Activated CD8-positive, alpha-beta memory T cell treated with anti-CD3 and anti-CD28 coated beads, Interleukin-2, amount 10 ng/mL, durations not matched to agents 7 days and 5 days (primary cell): ENCODE data around the gene MYL5. TPM values are rescaled to one million over a fixed set of nuclear protein-coding genes. Genes with fewer than 3 reads are reported as not detected.
A peak's percentile ranks its signal among the peaks of the same experiment; 100 is the strongest.

ENCODE experiments used
- ATAC-seq: fragments of 150-1000 bp; cut with Tn5 transposase; one replicate; pipeline ENCODE4 v1.10.0; 2021; ENCODE audit warnings: moderate library complexity
- CTCF ChIA-PET: fragments of 350-600 bp; sonication (Branson Sonifier 250); formaldehyde crosslinking; loops from one replicate; lab custom pipeline; 2021; ENCODE audit warnings: antibody characterized with exemption; lab: Charles Lee
- DNase-seq: peaks from one replicate; pipeline ENCODE4 v3.0.0-alpha.2; 2020
- H3K27ac Mint-ChIP-seq: one replicate; pipeline ENCODE4 v1.8.0; 2021; ENCODE audit warnings: mild to moderate bottlenecking, mixed read lengths
- H3K27me3 Mint-ChIP-seq: one replicate; pipeline ENCODE4 v1.8.0; 2021; ENCODE audit warnings: mixed read lengths
- H3K36me3 Mint-ChIP-seq: one replicate; pipeline ENCODE4 v1.8.0; 2021; ENCODE audit warnings: mild to moderate bottlenecking, mixed read lengths
- H3K4me1 Mint-ChIP-seq: one replicate; pipeline ENCODE4 v1.8.0; 2021; ENCODE audit warnings: mixed read lengths
- H3K4me3 Mint-ChIP-seq: one replicate; pipeline ENCODE4 v1.8.0; 2021; ENCODE audit warnings: mild to moderate bottlenecking, moderate library complexity, mixed read lengths
- H3K9me3 Mint-ChIP-seq: one replicate; pipeline ENCODE4 v1.8.0; 2022; ENCODE audit warnings: low read depth, mixed read lengths
- total RNA-seq, 2 experiments: library from RNA; stranded (reverse); gene quantifications; one replicate each; pipeline ENCODE4 v1.2.3, GENCODE V29; 2021

The MYL5 gene, protein sequence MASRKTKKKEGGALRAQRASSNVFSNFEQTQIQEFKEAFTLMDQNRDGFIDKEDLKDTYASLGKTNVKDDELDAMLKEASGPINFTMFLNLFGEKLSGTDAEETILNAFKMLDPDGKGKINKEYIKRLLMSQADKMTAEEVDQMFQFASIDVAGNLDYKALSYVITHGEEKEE
- 10 to 100 TPM; 14.3 to 19.8 TPM for total RNA-seq

DNA sequence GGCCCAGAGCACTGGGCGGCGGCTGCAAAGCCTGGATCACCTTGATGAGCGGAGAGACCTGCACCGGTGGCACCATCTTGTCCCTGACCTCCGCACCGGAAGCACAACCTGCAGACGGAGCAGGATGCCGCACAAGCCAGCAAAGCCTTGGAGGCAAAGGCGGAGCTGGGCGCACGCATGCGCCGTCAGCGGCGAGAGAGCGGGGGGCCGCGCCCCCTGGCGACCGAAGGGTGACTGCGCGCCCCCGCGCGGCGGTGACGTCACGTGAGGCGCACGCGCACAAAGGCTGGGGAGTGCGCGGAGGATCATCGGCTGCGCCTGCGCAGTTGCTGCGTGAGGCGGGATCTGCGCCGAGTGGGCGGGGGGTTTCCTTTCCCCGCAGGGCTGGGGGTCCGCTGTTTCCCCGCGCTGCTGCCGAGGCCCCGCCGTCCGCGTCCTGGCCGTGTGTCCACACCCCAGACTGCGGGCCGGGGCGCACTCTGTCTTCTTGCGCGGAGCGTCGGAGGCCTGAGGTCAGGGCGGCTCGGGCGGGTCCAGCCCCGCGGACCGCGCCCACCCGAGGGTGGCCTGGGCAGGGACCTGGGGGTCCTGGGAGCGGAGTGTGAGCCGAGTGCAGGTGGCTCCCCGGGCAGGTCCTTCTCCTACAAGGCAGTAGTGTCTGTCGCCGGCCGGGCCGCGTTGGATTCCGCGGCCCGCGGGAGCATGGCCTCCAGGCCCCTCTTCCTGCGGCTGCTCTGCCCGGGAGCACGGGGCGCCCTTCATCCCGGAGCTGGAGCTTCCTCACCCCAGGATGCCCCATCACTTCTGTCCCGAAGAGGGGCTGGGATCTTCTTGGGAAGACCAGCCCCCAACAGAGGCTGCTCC is at the start of gene MYL5, which contains the start of gene ATP5ME:
Gene MYL5 (plus strand): TSS at position 371 of the 864 bp plus-strand sequence. CDS start 3,485 bp downstream, outside the sequence.
Gene ATP5ME (minus strand): TSS at position 105 of the 864 bp plus-strand sequence. CDS start 29 bp downstream, at position 76.
- no peaks in the 10 kb centered on the region for H3K27me3 Mint-ChIP-seq
- CTCF ChIA-PET: interaction anchor here (0.8 to 2.8 kb wide), 13 partner anchors 10 to 550 kb away, joined by 3 to 21 read pairs (median 3); partner anchors contain the start of gene ZNF718
- peak within 1 kb of the TSS; percentile 82 for H3K4me3 Mint-ChIP-seq
- DNase-seq (peak; percentile 98), ATAC-seq (peak; percentile 94)
- H3K4me1 Mint-ChIP-seq: peaks cover 21% of the 10 kb centered on the region
- no peaks in the 10 kb centered on the region for H3K9me3 Mint-ChIP-seq
- H3K36me3 Mint-ChIP-seq: peaks cover 25% of the 10 kb centered on the region
- H3K27ac Mint-ChIP-seq: peak within 1 kb of the TSS; percentile 86

DNA sequence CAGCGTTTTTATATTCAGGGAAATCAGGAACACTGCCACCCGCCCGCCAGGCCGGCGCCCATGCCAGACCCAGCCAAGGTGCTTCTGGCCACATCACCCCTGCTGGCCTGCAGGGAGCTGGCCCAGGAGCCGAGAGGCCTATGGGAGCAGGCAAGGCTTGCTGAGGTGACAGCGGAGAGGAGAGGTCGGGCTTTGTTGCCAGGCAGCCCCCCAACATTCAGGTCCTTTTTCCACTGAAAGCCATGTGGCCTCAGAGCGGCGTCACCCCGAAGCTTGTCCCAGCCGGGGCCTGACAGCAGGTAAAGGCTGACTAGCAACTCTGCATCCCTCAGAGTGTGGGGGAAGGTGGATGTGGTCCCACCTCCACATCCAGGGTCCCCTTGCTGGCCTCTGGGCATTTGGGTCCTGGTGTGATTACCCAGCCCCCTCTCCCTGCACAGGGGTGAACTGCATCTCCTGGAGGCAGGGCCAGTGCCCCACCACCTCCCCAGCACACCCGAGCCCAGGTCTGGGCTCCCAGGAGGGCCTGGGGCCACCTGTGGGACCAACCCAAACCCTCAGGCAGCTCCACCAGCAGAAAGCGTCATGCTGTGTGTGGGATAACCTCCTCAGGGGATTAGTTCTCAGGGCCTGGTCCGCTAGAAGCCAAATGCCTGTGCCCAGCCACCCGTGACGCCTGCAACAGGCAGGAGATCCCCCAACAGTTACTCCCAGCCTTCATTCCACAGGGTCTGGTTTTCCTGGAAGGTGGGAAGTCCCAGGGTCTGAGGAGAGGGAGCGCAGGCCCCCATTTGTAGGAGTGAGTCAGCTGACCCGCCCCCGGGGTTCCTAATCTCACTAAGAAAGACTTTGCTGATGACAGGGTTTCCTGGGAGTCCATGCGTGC is 49.4 kb upstream of the MYL5 start, which contains the start of gene PDE6B:
Gene PDE6B (plus strand): TSS at position 869 of the 886 bp plus-strand sequence. CDS start 54 bp downstream, outside the sequence.
- no peak within 1 kb of the TSS for H3K4me3 Mint-ChIP-seq
- H3K27ac Mint-ChIP-seq: no peak within 1 kb of the TSS
- peaks cover 5% of the 10 kb centered on the region for H3K9me3 Mint-ChIP-seq
- H3K36me3 Mint-ChIP-seq: no peaks in the 10 kb centered on the region
- no peaks in the 10 kb centered on the region for H3K4me1 Mint-ChIP-seq
- DNase-seq (no peak), ATAC-seq (no peak)
- H3K27me3 Mint-ChIP-seq: no peaks in the 10 kb centered on the region
- CTCF ChIA-PET: no interaction called here

DNA sequence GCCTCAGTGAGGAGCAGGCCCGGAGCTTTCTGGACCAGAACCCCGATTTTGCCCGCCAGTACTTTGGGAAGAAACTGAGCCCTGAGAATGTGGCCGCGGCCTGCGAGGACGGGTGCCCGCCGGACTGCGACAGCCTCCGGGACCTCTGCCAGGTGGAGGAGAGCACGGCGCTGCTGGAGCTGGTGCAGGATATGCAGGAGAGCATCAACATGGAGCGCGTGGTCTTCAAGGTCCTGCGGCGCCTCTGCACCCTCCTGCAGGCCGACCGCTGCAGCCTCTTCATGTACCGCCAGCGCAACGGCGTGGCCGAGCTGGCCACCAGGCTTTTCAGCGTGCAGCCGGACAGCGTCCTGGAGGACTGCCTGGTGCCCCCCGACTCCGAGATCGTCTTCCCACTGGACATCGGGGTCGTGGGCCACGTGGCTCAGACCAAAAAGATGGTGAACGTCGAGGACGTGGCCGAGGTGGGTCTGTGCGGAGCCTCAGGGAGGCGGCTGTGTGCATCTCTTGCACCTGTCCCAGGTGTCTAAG is 48.6 kb upstream of the MYL5 start:
- Mint-ChIP-seq H3K9me3 (peaks cover 5% of the 10 kb centered on the region), H3K36me3 (no peaks in the 10 kb centered on the region), H3K27me3 (no peaks in the 10 kb centered on the region), H3K4me3 (no peak overlapping the region), H3K4me1 (no peaks in the 10 kb centered on the region), H3K27ac (no peak overlapping the region)
- CTCF ChIA-PET: no interaction called here
- ATAC-seq (no peak), DNase-seq (no peak)

DNA sequence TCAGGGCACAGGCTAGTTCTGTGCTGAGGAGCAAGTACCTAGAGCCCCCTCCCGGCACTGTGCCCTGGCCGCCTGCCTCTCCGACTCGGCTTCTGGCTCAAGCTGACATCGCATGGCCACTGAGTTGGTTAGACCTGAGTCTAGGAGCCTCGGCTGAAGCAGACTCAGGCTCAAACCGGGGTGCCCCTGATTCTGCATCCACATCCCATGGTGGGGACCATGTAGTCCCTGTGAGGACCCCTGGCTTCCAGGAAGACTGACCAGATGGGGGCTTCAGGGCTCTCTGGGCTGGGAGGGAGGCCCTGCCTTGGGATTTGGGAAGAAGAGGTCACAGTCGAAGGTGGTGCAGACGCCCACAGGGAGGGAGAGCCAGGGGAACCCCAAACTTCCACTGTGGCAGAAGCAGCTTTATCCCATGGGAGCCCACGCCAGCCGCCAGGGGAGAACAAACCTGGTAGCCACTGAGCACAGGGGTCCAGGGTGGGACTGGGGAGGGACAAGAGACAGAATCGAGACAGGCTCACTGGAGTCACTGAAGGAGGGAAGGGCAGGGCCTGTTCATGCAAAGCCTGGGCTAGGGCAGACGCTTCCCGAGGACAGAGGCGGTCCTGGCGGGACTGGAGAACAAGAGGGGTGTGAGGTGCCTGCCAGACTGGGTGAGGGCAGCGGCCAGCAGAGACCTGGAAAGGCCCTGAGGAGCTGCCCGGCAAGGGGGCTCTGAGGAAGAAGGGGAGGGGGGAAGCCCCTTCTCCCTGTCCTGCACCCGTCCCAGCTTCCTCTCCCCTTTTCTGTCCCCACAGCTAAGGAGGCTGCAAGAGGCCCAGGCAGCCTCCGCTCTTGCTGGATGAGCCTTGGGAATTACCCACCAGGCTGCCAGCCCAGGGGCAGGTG is 47.9 kb upstream of the MYL5 start:
- H3K4me1 Mint-ChIP-seq: no peaks in the 10 kb centered on the region
- H3K27me3 Mint-ChIP-seq: no peaks in the 10 kb centered on the region
- H3K9me3 Mint-ChIP-seq: peaks cover 13% of the 10 kb centered on the region
- CTCF ChIA-PET: no interaction called here
- no peak overlapping the region for H3K27ac Mint-ChIP-seq
- H3K36me3 Mint-ChIP-seq: no peaks in the 10 kb centered on the region
- no peak overlapping the region for H3K4me3 Mint-ChIP-seq
- ATAC-seq: no peak
- DNase-seq: no peak

DNA sequence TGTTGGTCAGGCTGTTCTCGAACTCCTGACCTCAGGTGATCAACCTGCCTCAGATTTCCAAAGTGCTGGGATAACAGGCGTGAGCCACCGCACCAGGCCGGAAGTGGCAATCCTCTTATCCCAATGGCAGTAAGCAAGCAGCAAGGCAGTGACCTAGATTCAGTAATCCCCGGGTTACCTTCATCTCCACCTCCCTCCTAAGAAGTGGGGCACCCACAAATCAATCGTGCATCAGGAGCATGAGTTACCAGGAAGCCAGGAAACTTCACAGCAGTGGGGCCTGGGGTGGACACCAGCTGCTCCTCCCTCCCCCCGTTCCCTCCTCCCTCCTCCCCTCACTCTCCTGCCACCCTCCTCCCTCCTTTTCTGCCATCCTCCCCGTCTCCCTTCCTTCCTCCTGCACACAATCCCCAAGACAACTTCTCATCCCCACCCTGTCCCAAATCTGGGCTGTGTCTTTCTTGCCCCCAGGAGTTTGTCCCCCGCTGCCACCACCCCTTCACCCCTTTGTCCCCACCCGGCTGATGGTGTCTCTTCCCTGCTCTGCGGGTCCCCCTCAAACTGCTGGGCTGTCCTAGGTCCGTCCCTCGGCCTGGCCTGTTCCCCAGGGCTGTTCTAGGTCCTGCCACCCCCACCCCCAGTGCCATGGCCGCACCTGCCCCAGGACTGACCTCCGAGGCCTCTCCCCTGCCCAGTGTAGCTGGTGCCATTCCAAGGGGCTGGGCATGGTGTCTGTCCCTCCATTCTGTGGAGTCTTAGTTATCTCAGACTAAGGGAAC is 46.8 kb upstream of the MYL5 start:
- no peak for ATAC-seq
- CTCF ChIA-PET: no interaction called here

DNA sequence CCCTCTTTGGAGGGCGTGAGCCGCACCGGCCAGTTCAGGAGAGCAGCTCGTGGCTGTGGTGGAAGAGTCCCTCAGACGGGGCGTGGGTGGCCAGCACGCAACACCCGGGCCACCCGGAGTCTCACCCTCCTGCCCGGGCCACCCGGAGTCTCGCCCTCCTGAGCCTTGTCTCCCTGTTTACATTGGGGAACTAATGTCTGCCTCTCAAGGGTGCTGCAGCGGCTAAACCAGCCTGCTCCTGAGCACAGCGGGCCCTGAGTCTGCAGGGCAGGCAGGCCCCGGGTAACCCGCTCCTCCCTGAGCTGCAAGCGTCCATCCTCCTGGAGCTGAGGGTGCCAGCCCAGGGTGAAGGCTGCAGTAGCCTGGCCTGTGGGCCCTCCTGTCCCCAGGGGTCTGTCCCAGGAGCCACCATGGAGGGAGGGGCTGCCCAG is 46.0 kb upstream of the MYL5 start:
- ATAC-seq (no peak), DNase-seq (no peak)

More for the DNA sequence above, 46.8 kb upstream of the MYL5 start:
- no peak for DNase-seq
- peaks cover 16% of the 10 kb centered on the region for H3K9me3 Mint-ChIP-seq
- H3K27ac Mint-ChIP-seq: no peak overlapping the region
- no peaks in the 10 kb centered on the region for H3K4me1 Mint-ChIP-seq
- no peaks in the 10 kb centered on the region for H3K36me3 Mint-ChIP-seq
- H3K27me3 Mint-ChIP-seq: no peaks in the 10 kb centered on the region
- no peak overlapping the region for H3K4me3 Mint-ChIP-seq

DNA sequence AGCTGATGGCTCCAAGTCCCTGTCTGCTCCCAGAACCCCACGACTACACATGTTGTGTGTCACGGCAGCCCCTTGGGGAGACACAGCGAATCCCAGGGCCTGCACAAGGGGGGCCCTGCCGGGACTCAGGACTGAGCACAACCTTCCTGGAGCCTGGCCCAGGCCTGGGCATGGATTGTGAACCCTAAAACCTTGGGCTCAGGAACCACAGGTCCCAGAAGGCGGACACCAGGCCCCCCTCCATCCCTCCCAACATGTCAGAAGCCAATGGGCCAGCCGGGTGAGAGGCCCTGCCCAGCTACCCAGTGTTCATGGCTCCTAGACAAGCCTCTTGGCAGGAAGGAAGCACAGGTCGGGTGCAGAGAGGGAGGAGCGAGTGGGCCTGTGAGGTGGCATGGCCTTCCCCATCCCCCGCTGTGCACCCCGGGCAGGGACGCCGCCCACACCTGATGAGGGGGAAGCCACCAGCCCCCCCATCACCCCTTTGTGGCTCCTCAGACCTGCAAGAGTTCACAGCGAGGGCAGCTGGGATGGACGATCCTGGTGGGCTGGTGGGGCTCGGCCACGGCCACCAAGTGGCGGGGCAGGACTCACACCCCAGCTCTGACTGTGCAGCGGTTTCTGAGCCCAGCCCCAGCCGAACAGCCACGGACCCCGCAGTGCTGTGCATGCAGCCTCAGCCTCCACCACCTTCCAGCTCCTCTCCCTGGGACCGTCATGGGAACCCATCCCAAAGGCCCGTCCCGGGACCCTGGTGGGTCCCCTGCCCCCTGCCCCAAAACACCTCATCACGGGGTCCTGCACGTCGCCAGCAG is 45.3 kb upstream of the MYL5 start:
- DNase-seq (no peak), ATAC-seq (no peak)
- no peak overlapping the region for H3K27ac Mint-ChIP-seq
- H3K9me3 Mint-ChIP-seq: peaks cover 16% of the 10 kb centered on the region
- no peaks in the 10 kb centered on the region for H3K27me3 Mint-ChIP-seq
- CTCF ChIA-PET: interaction anchor here (0.9 kb wide), 1 partner anchor 14 kb away, joined by 3 read pairs; no protein-coding TSS in a partner anchor
- no peaks in the 10 kb centered on the region for H3K4me1 Mint-ChIP-seq
- H3K36me3 Mint-ChIP-seq: no peaks in the 10 kb centered on the region
- no peak overlapping the region for H3K4me3 Mint-ChIP-seq

More for the DNA sequence above, 46.0 kb upstream of the MYL5 start:
- Mint-ChIP-seq H3K4me1 (no peaks in the 10 kb centered on the region), H3K4me3 (no peak overlapping the region), H3K36me3 (no peaks in the 10 kb centered on the region), H3K9me3 (peaks cover 16% of the 10 kb centered on the region), H3K27me3 (no peaks in the 10 kb centered on the region), H3K27ac (no peak overlapping the region)
- CTCF ChIA-PET: interaction anchor here (0.9 kb wide), 1 partner anchor 14 kb away, joined by 3 read pairs; no protein-coding TSS in a partner anchor

DNA sequence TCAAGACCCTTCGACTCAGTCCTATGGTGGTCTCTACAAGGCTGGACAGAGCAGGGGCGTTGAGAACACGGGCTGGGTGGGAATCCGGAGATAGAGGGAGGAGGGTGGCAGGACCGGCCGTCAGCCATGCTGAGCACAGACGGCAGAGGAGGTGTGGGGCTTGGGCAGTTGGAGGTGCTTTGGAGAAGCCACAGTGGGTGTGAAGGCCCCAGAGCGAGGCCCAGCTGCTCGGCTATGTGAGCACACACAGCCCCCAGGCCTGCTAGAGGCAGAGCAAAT is 44.8 kb upstream of the MYL5 start:
- H3K36me3 Mint-ChIP-seq: no peaks in the 10 kb centered on the region
- no peak for DNase-seq
- no peak for ATAC-seq
- no peaks in the 10 kb centered on the region for H3K4me1 Mint-ChIP-seq
- CTCF ChIA-PET: no interaction called here
- H3K4me3 Mint-ChIP-seq: no peak overlapping the region
- no peak overlapping the region for H3K27ac Mint-ChIP-seq
- peaks cover 13% of the 10 kb centered on the region for H3K9me3 Mint-ChIP-seq
- H3K27me3 Mint-ChIP-seq: no peaks in the 10 kb centered on the region

DNA sequence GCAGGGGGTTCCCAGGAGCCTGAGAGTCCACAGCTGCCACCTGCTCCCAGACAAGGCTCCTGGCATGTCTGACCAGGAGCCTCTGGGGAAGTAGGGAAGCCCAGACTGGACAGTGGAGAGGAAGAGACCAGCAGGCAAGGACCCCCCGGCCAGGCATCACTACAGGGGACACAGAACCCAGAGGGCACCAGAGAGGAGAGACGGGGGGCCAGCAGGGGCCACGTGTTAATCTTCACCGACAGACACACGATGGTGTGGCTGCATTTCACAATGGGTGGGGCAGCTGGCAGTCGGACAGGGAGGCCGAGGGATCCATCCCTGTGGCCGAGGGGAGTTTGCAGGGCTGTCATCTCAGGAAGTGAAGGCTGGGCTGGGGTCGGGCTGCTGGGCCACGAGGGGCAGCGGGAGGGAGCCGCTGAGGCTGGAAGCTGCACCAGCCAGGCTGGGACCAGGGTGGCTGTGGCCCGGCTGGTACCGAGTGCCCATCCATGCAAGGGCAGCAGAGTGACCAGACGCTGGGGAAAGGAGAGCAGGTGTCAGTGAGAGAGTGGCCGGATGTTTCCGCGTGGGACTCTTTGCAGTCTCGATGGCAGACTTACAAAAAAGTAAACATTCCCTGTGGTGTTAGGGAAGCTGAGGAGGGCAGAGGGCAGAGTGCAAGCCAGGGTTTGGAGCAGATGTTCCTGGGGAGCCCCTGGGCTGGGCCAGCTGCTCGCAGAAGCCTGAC is 44.3 kb upstream of the MYL5 start:
- no peak overlapping the region for H3K27ac Mint-ChIP-seq
- peaks cover 13% of the 10 kb centered on the region for H3K9me3 Mint-ChIP-seq
- ATAC-seq: no peak

DNA sequence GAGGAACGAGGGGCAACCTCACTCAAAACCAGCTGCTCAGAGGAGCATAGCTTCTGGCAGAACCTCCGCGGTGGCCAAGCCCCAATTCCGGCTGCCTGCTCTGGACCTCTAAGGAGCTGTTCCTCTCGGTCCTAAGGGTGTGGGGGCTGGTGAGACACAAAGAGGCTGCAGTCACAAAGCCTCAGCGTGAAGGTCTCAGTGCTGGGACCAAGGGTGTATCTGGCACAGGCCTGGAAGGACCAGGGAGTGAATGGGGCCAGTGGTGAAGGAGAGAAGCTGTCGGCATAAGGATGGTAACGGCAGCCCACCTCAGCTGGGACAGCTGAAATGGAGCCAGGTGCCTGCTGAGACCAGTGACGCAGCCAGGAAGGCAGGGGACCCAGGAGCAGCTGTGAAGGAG is 43.7 kb upstream of the MYL5 start:
- Mint-ChIP-seq H3K27ac (no peak overlapping the region), H3K27me3 (no peaks in the 10 kb centered on the region), H3K36me3 (no peaks in the 10 kb centered on the region), H3K4me3 (no peak overlapping the region), H3K9me3 (peaks cover 13% of the 10 kb centered on the region), H3K4me1 (no peaks in the 10 kb centered on the region)
- ATAC-seq (no peak), DNase-seq (no peak)
- CTCF ChIA-PET: no interaction called here

More for the DNA sequence above, 44.3 kb upstream of the MYL5 start:
- H3K27me3 Mint-ChIP-seq: no peaks in the 10 kb centered on the region
- no peak for DNase-seq
- no peaks in the 10 kb centered on the region for H3K4me1 Mint-ChIP-seq
- H3K36me3 Mint-ChIP-seq: no peaks in the 10 kb centered on the region
- CTCF ChIA-PET: no interaction called here
- no peak overlapping the region for H3K4me3 Mint-ChIP-seq
